Body of pancreas (tissue), 4 donors: ENCODE measurements around the gene APLP2. TPM values are rescaled to one million over a fixed set of nuclear protein-coding genes. Genes with fewer than 3 reads are reported as not detected.
"Not testable (repeated sequence)": the region's sequence is repeated elsewhere in the genome, so short reads cannot be mapped to it uniquely, and the experiment has no call there.

Experiments
- ATAC-seq: fragments of 150-250 bp; one replicate; pipeline ENCODE4 v1.9.1; 2016
- DNase-seq, 4 donors: peaks; one replicate each; pipeline ENCODE4 v3.0.0-alpha.2; 2019
- H3K27ac ChIP-seq, 4 donors: fragments of 200-600 bp; sonication (generic); 1 replicate in 3 of 4; 2 replicates in 1 of 4; pipeline versions ENCODE4 v1.5.1 to v1.6.1; 2016 to 2019; ENCODE audit warnings: mild to moderate bottlenecking in 1 of 4, mixed read lengths in 1 of 4, moderate library complexity in 1 of 4
- H3K27me3 ChIP-seq, 2 donors: fragments of 200-600 bp; sonication (generic); one replicate each; pipeline ENCODE4 v1.6.0; 2016; ENCODE audit warnings: mild to moderate bottlenecking in 1 of 2
- H3K36me3 ChIP-seq, 2 donors: fragments of 200-600 bp; sonication (generic); replicated peaks in 1 of 2; 2 replicates each; pipeline ENCODE4 v1.5.1; 2016; ENCODE audit warnings: low read depth in 2 of 2; ENCODE audit not compliant: insufficient read depth in 1 of 2
- H3K4me1 ChIP-seq: fragments of 200-600 bp; sonication (generic); one replicate; pipeline ENCODE4 v1.6.0; 2016
- H3K4me3 ChIP-seq, 2 donors: fragments of 200-600 bp; sonication (generic); 1 replicate in 1 of 2; 2 replicates in 1 of 2; pipeline ENCODE4 v1.5.1; 2016 to 2019
- H3K9me3 ChIP-seq, 3 donors: fragments of 200-600 bp; sonication (generic); 1 replicate in 2 of 3; 2 replicates in 1 of 3; pipeline ENCODE4 v1.5.1; 2016
- CTCF ChIP-seq, 7 experiments: fragments of 450-650 bp in 4 of 7; fragments of 200-600 bp in 3 of 7; sonication (generic) in 3 of 7; IDR thresholded peaks; one replicate each; pipeline ENCODE4 v1.5.1; 2016 to 2019; ENCODE audit warnings: antibody characterized with exemption in 7 of 7
- POLR2A ChIP-seq, 3 donors: fragments of 450-650 bp; IDR thresholded peaks; one replicate each; pipeline ENCODE4 v1.6.1; 2016; ENCODE audit warnings: antibody characterized with exemption in 3 of 3, mild to moderate bottlenecking in 2 of 3
- WGBS, 2 donors: methylation state at CpG; one replicate each; pipeline ENCODE4 v1.1.5; 2017; 5-methylcytosine and 5-hydroxymethylcytosine counted together
- intact Hi-C: fragments of 100-400 bp; cut with DNase I; formaldehyde crosslinking; loops from one replicate; pipeline ENCODE4 v1.15.1; 2023
- total RNA-seq, 2 donors: library from RNA; depleted of rRNA; stranded (reverse); fragments of >200 nt; gene quantifications; one replicate each; pipeline ENCODE4 v1.1.0, GENCODE V29; 2016

Gene APLP2
- total RNA-seq, 2 donors from 2014 or later = 157 to 177 TPM

- no peaks in the 10 kb centered on the region for H3K36me3 ChIP-seq
- no peaks in the 10 kb centered on the region for H3K9me3 ChIP-seq
- 85 to 94% methylated on average over 5 of the region's 5 CpGs for WGBS, 2 donors
- peaks cover 19% of the 10 kb centered on the region for H3K4me1 ChIP-seq
- H3K27me3 ChIP-seq = no peaks in the 10 kb centered on the region
- no peak overlapping the region for H3K27ac ChIP-seq
- ATAC-seq (no peak), DNase-seq (no peak)
- no peak overlapping the region for H3K4me3 ChIP-seq
- TF ChIP-seq POLR2A (IDR thresholded peaks at IDR 0.05) (no peak), CTCF (IDR thresholded peaks at IDR 0.05) (no peak)
- intact Hi-C loops = no loop called here
Observed at GRCh38 chr11:130106381-130106780, 36.7 kb downstream of the APLP2 start.

DNA sequence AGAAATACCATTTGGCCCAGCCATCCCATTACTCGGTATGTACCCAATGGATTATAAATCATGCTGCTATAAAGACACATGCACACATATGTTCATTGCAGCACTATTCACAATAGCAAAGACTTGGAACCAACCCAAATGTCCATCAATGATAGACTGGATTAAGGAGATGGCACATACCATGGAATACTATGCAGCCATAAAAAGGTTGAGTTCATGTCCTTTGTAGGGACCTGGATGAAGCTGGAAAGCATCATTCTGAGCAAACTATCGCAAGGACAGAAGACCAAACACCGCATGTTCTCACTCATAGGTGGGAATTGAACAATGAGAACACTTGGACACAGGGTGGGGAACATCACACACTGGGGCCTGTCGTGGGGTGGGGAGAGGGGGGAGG lies 39.0 kb downstream of the APLP2 start:
- H3K9me3 ChIP-seq, H3K36me3 ChIP-seq, ATAC-seq, H3K27ac ChIP-seq, DNase-seq, H3K4me1 ChIP-seq, H3K27me3 ChIP-seq, H3K4me3 ChIP-seq, intact Hi-C loops: not testable (repeated sequence)
- 88 to 91% methylated on average over 4 of the region's 4 CpGs for WGBS, 2 donors

GRCh38 chr11:130109386-130109785 lies 39.7 kb downstream of the APLP2 start:
- Histone ChIP-seq H3K36me3 (no peaks in the 10 kb centered on the region), H3K4me3 (no peak overlapping the region), H3K27ac (no peak overlapping the region), H3K9me3 (no peaks in the 10 kb centered on the region), H3K27me3 (no peaks in the 10 kb centered on the region), H3K4me1 (peaks cover 6% of the 10 kb centered on the region)
- ATAC-seq = no peak
- WGBS, 2 donors = 95 to 98% methylated on average over 2 of the region's 2 CpGs
- intact Hi-C loops = no loop called here
- no peak for DNase-seq
- no peak for TF ChIP-seq POLR2A (IDR thresholded peaks at IDR 0.05)
- TF ChIP-seq CTCF (IDR thresholded peaks at IDR 0.05) = no peak

GRCh38 chr11:130110339-130111108 lies 40.8 kb downstream of the APLP2 start:
- ATAC-seq (no peak), DNase-seq (no peak)
- TF ChIP-seq CTCF (IDR thresholded peaks at IDR 0.05) = no peak
- TF ChIP-seq POLR2A (IDR thresholded peaks at IDR 0.05) = no peak
- H3K36me3 ChIP-seq = no peaks in the 10 kb centered on the region
- no peak overlapping the region for H3K4me3 ChIP-seq
- H3K4me1 ChIP-seq = peaks cover 16% of the 10 kb centered on the region
- H3K27ac ChIP-seq = no peak overlapping the region
- no peaks in the 10 kb centered on the region for H3K27me3 ChIP-seq
- intact Hi-C loops = no loop called here
- 89 to 90% methylated on average over 7 of the region's 7 CpGs for WGBS, 2 donors
- no peaks in the 10 kb centered on the region for H3K9me3 ChIP-seq

DNA sequence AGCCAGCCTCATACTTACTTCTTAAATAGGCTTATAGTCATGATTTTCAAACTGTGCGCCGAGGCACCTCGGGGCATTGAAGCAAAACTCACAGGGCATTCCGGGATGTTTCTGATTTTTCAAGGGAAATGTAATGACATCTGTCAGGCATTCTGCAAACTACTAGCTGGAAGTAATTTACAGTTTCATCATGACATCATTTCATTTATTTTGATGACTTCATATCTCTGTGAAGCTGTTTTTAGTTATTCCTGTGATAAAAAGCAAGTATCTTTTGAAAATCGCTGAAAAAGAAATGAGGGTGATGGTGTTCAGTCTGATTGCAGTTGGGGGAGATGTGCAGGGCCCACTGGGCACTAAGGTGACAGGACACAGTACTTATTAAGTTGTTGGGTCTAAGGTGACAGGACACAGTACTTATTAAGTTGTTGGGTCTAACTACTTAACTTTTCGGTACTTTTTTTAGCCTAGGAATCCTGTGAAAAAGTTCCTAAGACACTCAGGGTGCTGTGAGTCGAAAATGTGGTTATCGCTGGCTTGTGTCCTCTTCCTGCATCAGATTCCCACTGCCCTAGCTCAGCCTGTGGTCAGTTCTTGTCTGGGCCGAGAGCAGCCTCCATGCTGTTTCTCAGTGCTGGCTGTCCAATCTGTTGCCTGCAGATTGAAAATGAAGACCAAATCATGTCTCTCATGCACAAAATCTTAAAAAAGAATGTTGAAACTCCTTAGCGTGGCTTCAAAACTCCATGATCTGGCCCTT lies 42.6 kb downstream of the APLP2 start:
- 91% methylated on average over 10 of the region's 10 CpGs for WGBS, 2 donors
- ATAC-seq (no peak), DNase-seq (no peak)
- TF ChIP-seq POLR2A (IDR thresholded peaks at IDR 0.05) (no peak), CTCF (IDR thresholded peaks at IDR 0.05) (no peak)
- Histone ChIP-seq H3K4me1 (peaks cover 18% of the 10 kb centered on the region), H3K4me3 (no peak overlapping the region), H3K36me3 (no peaks in the 10 kb centered on the region), H3K27me3 (no peaks in the 10 kb centered on the region), H3K27ac (no peak overlapping the region), H3K9me3 (no peaks in the 10 kb centered on the region)
- intact Hi-C loops = no loop called here
